ENCODE measurements around the gene MYO10. TPM values are rescaled to one million over a fixed set of nuclear protein-coding genes. Genes with fewer than 3 reads are reported as not detected.
"Not testable (repeated sequence)": the region's sequence is repeated elsewhere in the genome, so short reads cannot be mapped to it uniquely, and the experiment has no call there.

The MYO10 gene
- total and polyA plus RNA-seq, 2 of the 8 experiments (the other 6 are each of a cell fraction or from before 2014, with no cell fraction given): 21.5 to 107 TPM

DNA sequence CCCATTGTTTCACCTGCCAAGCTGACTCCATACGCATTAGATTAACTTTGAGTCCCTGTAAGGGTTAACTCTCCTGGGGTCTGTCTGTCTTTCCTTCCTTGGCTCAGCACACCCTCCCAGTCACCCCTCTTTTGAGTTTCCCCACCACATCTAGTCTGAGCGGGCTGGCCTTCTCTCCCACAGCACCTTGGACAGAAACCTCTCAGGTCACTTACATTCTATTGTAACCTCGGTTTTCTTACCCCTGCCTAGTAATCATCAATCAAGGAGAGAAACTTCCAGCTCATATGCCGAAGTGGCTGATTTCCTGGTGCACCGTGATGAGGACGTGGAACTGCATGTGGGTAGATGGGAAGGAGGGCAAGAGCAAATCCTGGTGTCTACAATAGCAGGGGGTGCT, 102.1 kb downstream of the MYO10 start (continued):
- TF ChIP-seq, protein P1, sequence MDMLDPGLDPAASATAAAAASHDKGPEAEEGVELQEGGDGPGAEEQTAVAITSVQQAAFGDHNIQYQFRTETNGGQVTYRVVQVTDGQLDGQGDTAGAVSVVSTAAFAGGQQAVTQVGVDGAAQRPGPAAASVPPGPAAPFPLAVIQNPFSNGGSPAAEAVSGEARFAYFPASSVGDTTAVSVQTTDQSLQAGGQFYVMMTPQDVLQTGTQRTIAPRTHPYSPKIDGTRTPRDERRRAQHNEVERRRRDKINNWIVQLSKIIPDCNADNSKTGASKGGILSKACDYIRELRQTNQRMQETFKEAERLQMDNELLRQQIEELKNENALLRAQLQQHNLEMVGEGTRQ (IDR thresholded peaks at IDR 0.05; ENCODE audit: low read length): no peak
- TF ChIP-seq ATF3 (IDR thresholded peaks at IDR 0.05; ENCODE audit: insufficient read depth, low read depth, low read length) (no peak), KDM1A (IDR thresholded peaks at IDR 0.05; ENCODE audit: borderline replicate concordance, low read length) (no peak), RBBP5 (IDR thresholded peaks at IDR 0.05; ENCODE audit: borderline replicate concordance, low read depth, low read length) (no peak), CBX5 (IDR thresholded peaks at IDR 0.05; ENCODE audit: low read depth, low read length) (no peak), EP300 (IDR thresholded peaks at IDR 0.05; ENCODE audit: borderline replicate concordance in 1 of 2, low read depth in 2 of 2, low read length in 2 of 2) (no peak)

DNA sequence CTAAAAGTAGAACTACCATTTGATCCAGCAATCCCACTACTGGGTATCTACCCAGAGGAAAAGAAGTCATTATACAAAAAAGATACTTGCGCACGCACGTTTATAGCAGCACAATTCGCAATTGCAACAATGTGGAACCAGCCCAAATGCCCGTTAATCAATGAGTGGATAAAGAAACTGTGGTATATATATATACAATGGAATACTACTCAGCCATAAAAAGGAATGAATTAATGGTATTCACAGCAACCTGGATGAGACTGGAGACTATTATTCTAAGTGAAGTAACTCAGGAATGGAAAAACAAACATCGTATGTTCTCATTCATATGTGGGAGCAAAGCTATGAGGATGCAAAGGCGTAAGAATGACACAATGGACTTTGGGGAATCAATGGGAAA, 104.8 kb downstream of the MYO10 start:
- H4K20me1 ChIP-seq (replicated peaks in 1 of 2; ENCODE audit: control insufficient read depth in 1 of 2, insufficient read depth in 2 of 2, low read length in 2 of 2); H4K5ac ChIP-seq (ENCODE audit: insufficient read length, low read depth, low read length); H4K91ac ChIP-seq (replicated peaks; ENCODE audit: insufficient read length, low read length); H3K27me3 ChIP-seq (replicated peaks in 1 of 4; ENCODE audit: control insufficient read depth in 3 of 4, extremely low read depth in 1 of 4, insufficient read depth in 3 of 4, low read length in 3 of 4); H3K56ac ChIP-seq (replicated peaks; ENCODE audit: insufficient read length, low read depth, low read length); H2BK20ac ChIP-seq (ENCODE audit: low read length); H3K4ac ChIP-seq (replicated peaks; ENCODE audit: insufficient read length, low read depth, low read length); H3K9me3 ChIP-seq (ENCODE audit: insufficient read depth in 2 of 2, low read depth in 1 of 2, low read length in 1 of 2); H3K27ac ChIP-seq (ENCODE audit: low read depth, low read length); H2AFZ ChIP-seq (ENCODE audit: low read length); H2AK5ac ChIP-seq (ENCODE audit: low read depth, low read length); H3K79me1 ChIP-seq (ENCODE audit: low read depth, low read length); DNase-seq (ENCODE audit: low read depth in 1 of 2, low spot score in 2 of 2); H3K23ac ChIP-seq (ENCODE audit: insufficient read length); H3K23me2 ChIP-seq (ENCODE audit: low read depth, low read length); H3K36me3 ChIP-seq (ENCODE audit: control insufficient read depth in 2 of 4, insufficient read depth in 4 of 4, low read length in 3 of 4); H3K9ac ChIP-seq (replicated peaks in 1 of 4; ENCODE audit: extremely low read depth in 1 of 4, low read depth in 3 of 4, low read length in 3 of 4); H2BK120ac ChIP-seq (replicated peaks; ENCODE audit: low read depth, low read length); H4K8ac ChIP-seq (ENCODE audit: extremely low read depth, insufficient read depth, low read length); H2BK15ac ChIP-seq (ENCODE audit: low read length); H3K79me2 ChIP-seq (ENCODE audit: control insufficient read depth in 1 of 2, insufficient read depth in 2 of 2, low read length in 2 of 2); H2BK12ac ChIP-seq (ENCODE audit: low read depth, low read length); H3K4me1 ChIP-seq (replicated peaks in 1 of 4; ENCODE audit: control insufficient read depth in 3 of 4, insufficient read depth in 4 of 4, low read length in 3 of 4); H3K4me2 ChIP-seq (ENCODE audit: insufficient read depth in 1 of 2, low read depth in 2 of 2, low read length in 2 of 2); H3K4me3 ChIP-seq (ENCODE audit: extremely low read depth in 1 of 4, insufficient read depth in 2 of 4, low read depth in 3 of 4, low read length in 4 of 4); FAIRE-seq; POLR2A ChIA-PET (ENCODE audit: partially characterized antibody); H3K18ac ChIP-seq (ENCODE audit: extremely low read depth, low read length); H2BK5ac ChIP-seq (ENCODE audit: low read depth, low read length); H3K14ac ChIP-seq (ENCODE audit: insufficient read length): not testable (repeated sequence)
- CTCF ChIA-PET (ENCODE audit: partially characterized antibody): interaction anchor here (0.7 kb wide), 1 partner anchor 33 kb away, joined by 3 read pairs; no protein-coding TSS in a partner anchor
- 87% methylated on average over 7 of the region's 7 CpGs; no CpG with 5 or more reads in 1 of the 2 experiments for WGBS, 2 experiments (ENCODE audit: extremely low coverage in 1 of 2, insufficient coverage in 1 of 2, insufficient read length in 1 of 2, insufficient replicate concordance in 2 of 2, low coverage in 1 of 2, low lambda C conversion rate in 2 of 2, missing lambda C conversion rate in 1 of 2)
